H9 (cell line): Measurements from ENCODE around the gene CAVIN4. TPM values are rescaled to one million over a fixed set of nuclear protein-coding genes. Genes with fewer than 3 reads are reported as not detected.
A peak's percentile ranks its signal among the peaks of the same experiment; 100 is the strongest.

Source experiments
- DNase-seq: peaks from one replicate; pipeline ENCODE4 v3.0.0-alpha.2; 2017
- H2AFZ ChIP-seq: one replicate; pipeline ENCODE4 v1.6.1; 2013; ENCODE audit warnings: mild to moderate bottlenecking, low read length, control low read depth, moderate library complexity
- H2AK5ac ChIP-seq: 2 replicates; pipeline ENCODE4 v1.6.1; 2013; ENCODE audit warnings: low read length, control low read depth, mixed read lengths; ENCODE audit not compliant: insufficient read length
- H2BK120ac ChIP-seq: one replicate; pipeline ENCODE4 v1.6.1; 2013; ENCODE audit warnings: low read depth, mild to moderate bottlenecking, low read length, control low read depth, inconsistent platforms; ENCODE audit not compliant: poor library complexity, severe bottlenecking
- H2BK12ac ChIP-seq: 2 replicates; pipeline ENCODE4 v1.6.1; 2013; ENCODE audit warnings: low read length, control low read depth, mixed read lengths, low read depth; ENCODE audit not compliant: insufficient read length
- H2BK15ac ChIP-seq: 2 replicates; pipeline ENCODE4 v1.6.1; 2013; ENCODE audit warnings: low read depth, low read length, control low read depth
- H2BK20ac ChIP-seq: one replicate; pipeline ENCODE4 v1.6.1; 2013; ENCODE audit warnings: low read depth, mild to moderate bottlenecking, low read length, control low read depth, inconsistent platforms; ENCODE audit not compliant: poor library complexity, severe bottlenecking
- H2BK5ac ChIP-seq: 2 replicates; pipeline ENCODE4 v1.6.1; 2013; ENCODE audit warnings: low read length, control low read depth, mixed read lengths; ENCODE audit not compliant: insufficient read length
- H3K14ac ChIP-seq: 2 replicates; pipeline ENCODE4 v1.6.1; 2013; ENCODE audit warnings: low read length, control low read depth; ENCODE audit not compliant: insufficient read depth
- H3K18ac ChIP-seq: 2 replicates; pipeline ENCODE4 v1.6.1; 2013; ENCODE audit warnings: low read depth, mild to moderate bottlenecking, mixed read lengths, low read length, control low read depth; ENCODE audit not compliant: insufficient read length
- H3K23ac ChIP-seq: 2 replicates; pipeline ENCODE4 v1.6.1; 2013; ENCODE audit warnings: low read length, control low read depth, mixed read lengths, low read depth; ENCODE audit not compliant: insufficient read length
- H3K23me2 ChIP-seq: 2 replicates; pipeline ENCODE4 v1.6.1; 2013; ENCODE audit warnings: low read depth, mild to moderate bottlenecking, mixed read lengths, low read length, control low read depth; ENCODE audit not compliant: insufficient read length, poor library complexity, severe bottlenecking
- H3K27ac ChIP-seq: 2 replicates; pipeline ENCODE4 v1.5.1; 2013; ENCODE audit warnings: low read length, control low read depth, mixed read lengths, low read depth; ENCODE audit not compliant: insufficient read length
- H3K27me3 ChIP-seq: 2 replicates; pipeline ENCODE4 v1.6.1; 2013; ENCODE audit warnings: low read length, control low read depth, inconsistent platforms; ENCODE audit not compliant: insufficient read depth
- H3K4ac ChIP-seq: 2 replicates; pipeline ENCODE4 v1.6.1; 2013; ENCODE audit warnings: low read depth, mild to moderate bottlenecking, control low read depth, inconsistent platforms, low read length, moderate library complexity
- H3K4me1 ChIP-seq: 2 replicates; pipeline ENCODE4 v1.6.1; 2013; ENCODE audit warnings: low read length, control low read depth, inconsistent platforms; ENCODE audit not compliant: insufficient read depth
- H3K4me2 ChIP-seq: 2 replicates; pipeline ENCODE4 v1.6.1; 2013; ENCODE audit warnings: low read length, control low read depth, mixed read lengths; ENCODE audit not compliant: insufficient read length, insufficient read depth
- H3K56ac ChIP-seq: 2 replicates; pipeline ENCODE4 v1.6.1; 2013; ENCODE audit warnings: low read depth, mild to moderate bottlenecking, mixed read lengths, low read length, control low read depth; ENCODE audit not compliant: insufficient read length
- H3K79me1 ChIP-seq: 2 replicates; pipeline ENCODE4 v1.6.1; 2013; ENCODE audit warnings: low read depth, mild to moderate bottlenecking, moderate library complexity, low read length, control low read depth, inconsistent platforms; ENCODE audit not compliant: insufficient read depth, poor library complexity, severe bottlenecking
- H3K79me2 ChIP-seq: 2 replicates; pipeline ENCODE4 v1.6.1; 2013; ENCODE audit warnings: low read length, control low read depth, inconsistent platforms; ENCODE audit not compliant: insufficient read depth
- H3K9ac ChIP-seq: 2 replicates; pipeline ENCODE4 v1.6.1; 2013; ENCODE audit warnings: low read length, control low read depth, mixed read lengths; ENCODE audit not compliant: insufficient read length; ENCODE audit errors: extremely low read depth
- H3K9me3 ChIP-seq: one replicate; pipeline ENCODE4 v1.6.1; 2013; ENCODE audit warnings: low read depth, low read length, inconsistent platforms; ENCODE audit not compliant: control insufficient read depth
- H3T11ph ChIP-seq: one replicate; pipeline ENCODE4 v1.6.1; 2013; ENCODE audit warnings: mild to moderate bottlenecking, low read length, control low read depth, inconsistent platforms
- H4K20me1 ChIP-seq: one replicate; pipeline ENCODE4 v1.6.1; 2013; ENCODE audit not compliant: control insufficient read depth, insufficient read length, insufficient read depth
- H4K5ac ChIP-seq: 2 replicates; pipeline ENCODE4 v1.6.1; 2013; ENCODE audit warnings: low read depth, mild to moderate bottlenecking, mixed read lengths, low read length, control low read depth; ENCODE audit not compliant: insufficient read length
- H4K8ac ChIP-seq: replicated peaks from 2 replicates; pipeline ENCODE4 v1.6.1; 2013; ENCODE audit warnings: low read length, control low read depth, mixed read lengths, low read depth; ENCODE audit not compliant: insufficient read length
- H4K91ac ChIP-seq: 2 replicates; pipeline ENCODE4 v1.6.1; 2013; ENCODE audit warnings: low read depth, mild to moderate bottlenecking, moderate library complexity, mixed read lengths, low read length, control low read depth; ENCODE audit not compliant: insufficient read length
- H3K27ac Mint-ChIP-seq, 3 experiments: 2 replicates in 2 of 3; 3 replicates in 1 of 3; pipeline ENCODE4 v1.8.0; 2020 to 2021; ENCODE audit warnings: mixed read lengths in 3 of 3, mild to moderate bottlenecking in 1 of 3, moderate library complexity in 1 of 3
- H3K27me3 Mint-ChIP-seq: 2 replicates; pipeline ENCODE4 v1.8.0; 2021; ENCODE audit warnings: low read depth, mild to moderate bottlenecking, moderate library complexity, mixed read lengths
- H3K36me3 Mint-ChIP-seq, 3 experiments: 2 replicates in 2 of 3; 3 replicates in 1 of 3; pipeline ENCODE4 v1.8.0; 2020 to 2021; ENCODE audit warnings: low read depth in 3 of 3, mixed read lengths in 3 of 3; ENCODE audit not compliant: insufficient read depth in 1 of 3
- H3K4me1 Mint-ChIP-seq, 2 experiments: 2 replicates each; pipeline ENCODE4 v1.8.0; 2020; ENCODE audit warnings: mixed read lengths in 2 of 2
- H3K4me3 Mint-ChIP-seq, 2 experiments: 2 replicates in 1 of 2; 3 replicates in 1 of 2; pipeline ENCODE4 v1.8.0; 2020 to 2021; ENCODE audit warnings: mild to moderate bottlenecking in 2 of 2, mixed read lengths in 2 of 2, moderate library complexity in 1 of 2
- H3K9me3 Mint-ChIP-seq, 2 experiments: 2 replicates in 1 of 2; 3 replicates in 1 of 2; pipeline ENCODE4 v1.8.0; 2020; ENCODE audit warnings: mild to moderate bottlenecking in 2 of 2, mixed read lengths in 2 of 2, moderate library complexity in 1 of 2
- WGBS: extraction: QIAGEN DNeasy Blood & Tissue Kit; methylation state at CpG from one replicate; pipeline ENCODE4 v1.1.7; 2013; ENCODE audit warnings: missing lambda C conversion rate, low lambda C conversion rate, mixed read lengths; ENCODE audit not compliant: insufficient read length; ENCODE audit errors: extremely low coverage; 5-methylcytosine and 5-hydroxymethylcytosine counted together
- total RNA-seq: library from RNA; stranded (reverse); gene quantifications from 2 replicates; pipeline ENCODE4 v1.2.1, GENCODE V29; 2021
- TF ChIP-seq, protein P1 (sequence below): fragments of 200-600 bp; sonication (generic); conservative IDR thresholded peaks from 3 replicates; pipeline ENCODE4 v1.8.0; 2021; ENCODE audit warnings: antibody characterized with exemption, mild to moderate bottlenecking

The CAVIN4 gene
- total RNA-seq, 1 experiment from 2014 or later = 7.3 TPM

DNA sequence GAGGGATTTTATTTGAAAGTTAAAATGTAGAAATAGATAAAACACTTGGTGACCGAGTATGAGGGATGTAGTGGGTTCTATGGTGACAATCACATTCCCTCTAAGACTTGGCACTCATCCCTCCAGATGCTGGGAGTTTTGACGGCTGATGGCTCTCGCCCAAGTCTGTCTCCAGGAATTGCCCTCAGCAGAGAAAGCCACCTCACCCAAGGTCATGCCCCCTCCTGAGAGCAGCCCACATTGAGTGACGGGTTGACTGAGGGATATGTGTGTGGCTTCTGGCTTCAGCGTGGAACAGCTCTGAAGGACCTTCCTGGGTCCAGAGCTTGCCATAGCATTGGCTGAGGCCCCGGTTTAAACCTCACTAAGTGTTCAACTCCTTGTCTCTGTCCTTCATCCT, 19.4 kb downstream of the CAVIN4 start:
- H3K9me3 Mint-ChIP-seq = peaks cover 2 to 6% of the 10 kb centered on the region in 2 experiments; a peak in 3 of 5 replicates
- Histone ChIP-seq H3K4me1 (peaks cover 5% of the 10 kb centered on the region; the same call in 1 of the 2 replicates), H3T11ph (no peak overlapping the region), H2BK12ac (no peak overlapping the region), H3K56ac (no peak overlapping the region), H3K14ac (no peak overlapping the region), H3K27me3 (no peaks in the 10 kb centered on the region), H3K18ac (no peak overlapping the region), H3K4ac (no peak overlapping the region), H3K9ac (no peak overlapping the region), H4K20me1 (no peaks in the 10 kb centered on the region), H3K9me3 (no peaks in the 10 kb centered on the region), H3K79me1 (no peaks in the 10 kb centered on the region), H2AK5ac (no peak overlapping the region), H4K8ac (no peak overlapping the region), H4K5ac (no peak overlapping the region), H3K23me2 (peaks cover 3% of the 10 kb centered on the region), H3K27ac (no peak overlapping the region), H2BK120ac (no peak overlapping the region), H4K91ac (no peak overlapping the region), H3K4me2 (no peak overlapping the region), H3K79me2 (no peaks in the 10 kb centered on the region), H2BK20ac (no peak overlapping the region), H2BK5ac (no peak overlapping the region), H3K23ac (no peak overlapping the region), H2AFZ (no peak overlapping the region), H2BK15ac (no peak overlapping the region)
- peaks cover 0 to 5% (median 0%) of the 10 kb centered on the region in 3 experiments; a peak in 1 of 7 replicates for H3K36me3 Mint-ChIP-seq
- no peak overlapping the region for H3K4me3 Mint-ChIP-seq
- H3K27ac Mint-ChIP-seq = peak overlapping the region in 1 of 3 experiments; percentile 52; a peak in 1 of 7 replicates
- no CpG with 5 or more reads among the region's 6 CpGs for WGBS
- TF ChIP-seq, protein P1, sequence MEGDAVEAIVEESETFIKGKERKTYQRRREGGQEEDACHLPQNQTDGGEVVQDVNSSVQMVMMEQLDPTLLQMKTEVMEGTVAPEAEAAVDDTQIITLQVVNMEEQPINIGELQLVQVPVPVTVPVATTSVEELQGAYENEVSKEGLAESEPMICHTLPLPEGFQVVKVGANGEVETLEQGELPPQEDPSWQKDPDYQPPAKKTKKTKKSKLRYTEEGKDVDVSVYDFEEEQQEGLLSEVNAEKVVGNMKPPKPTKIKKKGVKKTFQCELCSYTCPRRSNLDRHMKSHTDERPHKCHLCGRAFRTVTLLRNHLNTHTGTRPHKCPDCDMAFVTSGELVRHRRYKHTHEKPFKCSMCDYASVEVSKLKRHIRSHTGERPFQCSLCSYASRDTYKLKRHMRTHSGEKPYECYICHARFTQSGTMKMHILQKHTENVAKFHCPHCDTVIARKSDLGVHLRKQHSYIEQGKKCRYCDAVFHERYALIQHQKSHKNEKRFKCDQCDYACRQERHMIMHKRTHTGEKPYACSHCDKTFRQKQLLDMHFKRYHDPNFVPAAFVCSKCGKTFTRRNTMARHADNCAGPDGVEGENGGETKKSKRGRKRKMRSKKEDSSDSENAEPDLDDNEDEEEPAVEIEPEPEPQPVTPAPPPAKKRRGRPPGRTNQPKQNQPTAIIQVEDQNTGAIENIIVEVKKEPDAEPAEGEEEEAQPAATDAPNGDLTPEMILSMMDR = no peak
- H3K4me1 Mint-ChIP-seq = peaks cover 36 to 45% of the 10 kb centered on the region in 2 experiments
- DNase-seq = no peak
- H3K27me3 Mint-ChIP-seq = no peaks in the 10 kb centered on the region
